Memory B cell (primary cell): ENCODE results near the gene ZNF785.

ENCODE experiments used
- ATAC-seq: fragments of 150-1000 bp; cut with Tn5 transposase; 2 replicates; pipeline ENCODE4 v1.10.0; 2021; ENCODE audit warnings: low read depth, mild to moderate bottlenecking, moderate library complexity
- DNase-seq, 2 donors: peaks; one replicate each; pipeline ENCODE4 v3.0.0; 2022; ENCODE audit warnings: low spot score in 2 of 2
- H3K27ac Mint-ChIP-seq: one replicate; pipeline ENCODE4 v1.8.0; 2022; ENCODE audit warnings: mild to moderate bottlenecking, moderate library complexity, mixed read lengths
- H3K27me3 Mint-ChIP-seq: one replicate; pipeline ENCODE4 v1.8.0; 2022; ENCODE audit warnings: mixed read lengths
- H3K36me3 Mint-ChIP-seq: one replicate; pipeline ENCODE4 v1.8.0; 2022; ENCODE audit warnings: mild to moderate bottlenecking, mixed read lengths
- H3K4me1 Mint-ChIP-seq: one replicate; pipeline ENCODE4 v1.8.0; 2022; ENCODE audit warnings: mixed read lengths
- H3K4me3 Mint-ChIP-seq: one replicate; pipeline ENCODE4 v1.8.0; 2022; ENCODE audit warnings: mild to moderate bottlenecking, moderate library complexity, mixed read lengths
- H3K9me3 Mint-ChIP-seq: one replicate; pipeline ENCODE4 v1.8.0; 2022; ENCODE audit warnings: mixed read lengths

The ZNF785 gene

DNA sequence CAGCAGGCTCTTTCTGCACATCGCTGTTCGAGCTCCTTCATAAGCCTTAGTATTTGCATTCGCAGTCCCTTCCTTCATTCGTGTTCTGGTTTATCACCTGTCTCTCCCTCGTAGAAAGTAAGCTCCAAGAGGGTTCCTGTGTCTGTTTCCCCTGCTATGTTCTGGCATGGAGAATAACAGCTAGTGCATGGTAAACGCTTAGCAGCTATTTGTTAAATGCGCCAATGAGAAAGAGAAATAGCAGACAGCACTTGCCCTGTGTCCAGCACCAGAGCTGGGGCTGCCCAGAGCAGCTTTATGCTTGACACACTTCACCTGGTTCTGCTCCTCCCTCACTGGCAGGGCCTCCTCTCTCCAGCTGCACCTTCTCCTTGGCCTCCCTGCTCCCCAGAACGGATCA lies 19.5 kb downstream of the ZNF785 start:
- no peaks in the 10 kb centered on the region for H3K9me3 Mint-ChIP-seq
- no peak overlapping the region for H3K4me3 Mint-ChIP-seq
- H3K36me3 Mint-ChIP-seq, result no peaks in the 10 kb centered on the region
- no peak for DNase-seq
- no peak for ATAC-seq
- peaks cover 17% of the 10 kb centered on the region for H3K4me1 Mint-ChIP-seq
- H3K27me3 Mint-ChIP-seq, result no peaks in the 10 kb centered on the region
- no peak overlapping the region for H3K27ac Mint-ChIP-seq

DNA sequence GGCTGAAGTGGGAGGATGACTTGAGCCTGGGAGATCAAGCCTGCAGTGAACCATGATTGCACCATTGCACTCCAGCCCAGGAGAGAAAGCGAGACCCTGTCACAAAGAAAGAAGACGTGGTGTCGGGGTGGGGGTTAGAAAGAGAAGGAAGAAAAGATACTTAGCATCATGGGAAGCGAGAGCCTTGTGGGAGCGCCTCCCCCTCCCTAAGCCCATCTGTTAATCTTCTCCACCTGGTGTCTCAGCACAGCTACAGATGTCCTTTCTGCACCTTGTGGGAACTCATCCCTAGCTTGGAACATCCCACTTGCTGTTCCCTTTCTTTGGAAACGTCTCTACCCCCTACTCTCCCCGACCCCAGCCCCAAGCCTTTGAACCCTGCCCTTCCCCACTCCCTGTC lies 20.0 kb downstream of the ZNF785 start:
- Mint-ChIP-seq H3K27ac (no peak overlapping the region), H3K4me3 (no peak overlapping the region), H3K9me3 (no peaks in the 10 kb centered on the region), H3K36me3 (no peaks in the 10 kb centered on the region), H3K27me3 (no peaks in the 10 kb centered on the region), H3K4me1 (peaks cover 15% of the 10 kb centered on the region)
- no peak for DNase-seq
- ATAC-seq, result no peak

DNA sequence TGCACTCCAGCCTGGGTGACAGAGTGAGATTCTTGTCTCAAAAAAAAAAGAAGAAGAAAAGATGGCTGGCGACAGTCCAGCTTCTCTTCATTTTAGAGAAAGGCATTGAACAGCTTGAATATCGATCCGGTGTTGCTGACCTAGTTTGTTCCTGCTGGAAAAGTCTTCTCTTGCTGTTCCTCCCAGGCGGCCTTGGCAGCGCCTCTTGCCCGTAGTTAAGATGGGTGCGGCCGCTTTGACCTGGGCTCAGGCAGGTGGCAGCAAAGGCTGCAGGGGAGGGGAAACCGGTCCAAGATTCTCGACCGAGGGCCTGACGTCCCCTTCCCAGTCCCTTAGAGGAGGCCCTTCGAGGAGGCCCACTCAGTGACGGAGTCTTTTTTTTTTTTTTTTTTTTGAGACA lies 23.5 kb downstream of the ZNF785 start:
- Mint-ChIP-seq H3K36me3 (no peaks in the 10 kb centered on the region), H3K9me3 (no peaks in the 10 kb centered on the region), H3K4me1 (peaks cover 5% of the 10 kb centered on the region), H3K27me3 (no peaks in the 10 kb centered on the region), H3K27ac (peak overlapping the region; percentile 95), H3K4me3 (peak overlapping the region; percentile 94)
- no peak for ATAC-seq
- no peak for DNase-seq

DNA sequence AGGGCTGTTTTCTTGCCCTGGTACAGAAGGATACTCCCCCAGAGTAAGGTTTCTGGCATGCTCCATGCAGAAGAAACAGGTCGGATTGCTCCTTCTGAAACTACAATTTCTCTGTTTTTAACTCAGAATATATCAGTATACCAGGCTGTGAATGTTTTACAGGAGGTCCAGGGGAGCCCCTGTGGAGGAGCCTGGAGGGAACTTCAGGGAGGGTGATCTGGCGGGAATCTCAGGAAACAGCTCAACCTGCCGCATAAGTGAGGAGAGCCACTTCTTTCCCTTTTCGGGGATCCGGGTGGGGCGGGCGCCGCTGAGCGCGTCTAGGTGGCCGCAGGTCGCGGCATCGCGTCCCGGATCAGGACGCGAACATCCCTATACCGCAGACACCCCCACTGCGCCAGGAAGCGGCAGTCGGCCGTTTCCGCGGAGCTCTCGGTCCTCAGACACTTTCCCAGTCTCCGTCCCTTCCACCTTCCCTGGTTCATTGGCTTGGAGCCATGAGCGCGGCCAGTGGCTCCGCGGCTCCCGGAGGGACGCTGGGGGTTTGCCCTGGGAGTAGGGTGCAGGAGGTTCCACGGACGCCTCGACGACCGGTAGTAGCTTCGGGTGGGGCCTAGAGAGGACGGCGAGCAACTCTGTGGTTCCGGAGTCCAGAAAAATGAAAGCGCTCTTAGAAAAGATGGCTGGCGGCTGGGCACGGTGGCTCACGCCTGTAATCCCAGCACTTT lies 24.2 kb downstream of the ZNF785 start:
- peak overlapping the region; percentile 94 for H3K4me3 Mint-ChIP-seq
- H3K9me3 Mint-ChIP-seq, result no peaks in the 10 kb centered on the region
- H3K27me3 Mint-ChIP-seq, result no peaks in the 10 kb centered on the region
- DNase-seq, result peak; percentile 25 to 41
- ATAC-seq, result no peak
- H3K36me3 Mint-ChIP-seq, result no peaks in the 10 kb centered on the region
- peaks cover 6% of the 10 kb centered on the region for H3K4me1 Mint-ChIP-seq
- peak overlapping the region; percentile 95 for H3K27ac Mint-ChIP-seq

DNA sequence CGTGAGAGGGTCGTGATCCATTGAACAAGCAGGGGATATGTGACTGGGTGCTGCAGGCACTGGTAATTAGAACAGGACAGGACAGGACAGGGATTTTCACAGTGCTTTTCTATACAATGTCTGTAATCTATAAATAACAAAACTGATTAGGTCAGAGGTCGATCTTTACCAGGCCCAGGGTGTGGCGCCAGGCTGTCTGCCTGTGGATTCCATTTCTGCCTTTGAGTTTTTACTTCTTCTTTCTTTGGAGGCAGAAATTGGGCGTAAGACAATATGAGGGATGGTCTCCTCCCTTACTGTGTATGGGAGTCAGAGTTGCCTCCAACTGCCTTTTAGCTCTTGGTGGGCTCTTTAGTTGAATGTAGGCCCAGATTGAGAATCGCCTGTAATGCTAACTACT lies 25.8 kb downstream of the ZNF785 start:
- Mint-ChIP-seq H3K36me3 (no peaks in the 10 kb centered on the region), H3K27ac (peak overlapping the region; percentile 35), H3K4me1 (peaks cover 10% of the 10 kb centered on the region), H3K9me3 (no peaks in the 10 kb centered on the region), H3K27me3 (no peaks in the 10 kb centered on the region), H3K4me3 (peak overlapping the region; percentile 8)
- DNase-seq (no peak), ATAC-seq (no peak)

DNA sequence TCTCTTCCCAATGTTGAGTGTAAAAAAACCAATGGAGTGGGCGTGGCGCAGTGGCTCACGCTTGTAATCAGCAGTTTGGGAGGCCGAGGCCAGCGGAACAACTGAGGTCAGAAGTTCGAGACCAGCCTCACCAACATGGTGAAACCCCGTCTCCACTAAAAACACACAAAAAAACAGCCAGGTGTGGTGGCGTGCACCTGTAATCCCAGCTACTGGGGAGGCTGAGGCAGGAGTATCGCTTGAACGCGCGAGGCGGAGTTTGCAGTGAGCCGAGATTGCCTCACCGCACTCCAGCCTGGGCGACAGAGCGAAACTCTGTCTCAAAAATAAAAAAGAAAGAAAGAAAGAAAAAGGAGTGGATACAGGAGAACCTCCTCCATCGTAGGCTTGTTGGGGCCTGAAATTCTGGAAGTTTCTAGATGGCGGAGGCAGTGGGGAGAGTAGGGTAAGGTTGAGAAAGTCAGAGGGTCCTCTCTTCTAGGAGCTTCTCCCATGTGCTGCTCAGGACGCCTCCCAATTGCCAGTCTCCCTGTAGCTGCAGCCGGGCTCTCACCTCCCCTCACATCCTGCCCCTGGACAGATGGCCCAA lies 26.6 kb downstream of the ZNF785 start:
- ATAC-seq (no peak), DNase-seq (no peak)
- Mint-ChIP-seq H3K27ac (peak overlapping the region; percentile 92), H3K9me3 (no peaks in the 10 kb centered on the region), H3K4me1 (peaks cover 12% of the 10 kb centered on the region), H3K4me3 (peak overlapping the region; percentile 89), H3K27me3 (no peaks in the 10 kb centered on the region), H3K36me3 (peaks cover 5% of the 10 kb centered on the region)

DNA sequence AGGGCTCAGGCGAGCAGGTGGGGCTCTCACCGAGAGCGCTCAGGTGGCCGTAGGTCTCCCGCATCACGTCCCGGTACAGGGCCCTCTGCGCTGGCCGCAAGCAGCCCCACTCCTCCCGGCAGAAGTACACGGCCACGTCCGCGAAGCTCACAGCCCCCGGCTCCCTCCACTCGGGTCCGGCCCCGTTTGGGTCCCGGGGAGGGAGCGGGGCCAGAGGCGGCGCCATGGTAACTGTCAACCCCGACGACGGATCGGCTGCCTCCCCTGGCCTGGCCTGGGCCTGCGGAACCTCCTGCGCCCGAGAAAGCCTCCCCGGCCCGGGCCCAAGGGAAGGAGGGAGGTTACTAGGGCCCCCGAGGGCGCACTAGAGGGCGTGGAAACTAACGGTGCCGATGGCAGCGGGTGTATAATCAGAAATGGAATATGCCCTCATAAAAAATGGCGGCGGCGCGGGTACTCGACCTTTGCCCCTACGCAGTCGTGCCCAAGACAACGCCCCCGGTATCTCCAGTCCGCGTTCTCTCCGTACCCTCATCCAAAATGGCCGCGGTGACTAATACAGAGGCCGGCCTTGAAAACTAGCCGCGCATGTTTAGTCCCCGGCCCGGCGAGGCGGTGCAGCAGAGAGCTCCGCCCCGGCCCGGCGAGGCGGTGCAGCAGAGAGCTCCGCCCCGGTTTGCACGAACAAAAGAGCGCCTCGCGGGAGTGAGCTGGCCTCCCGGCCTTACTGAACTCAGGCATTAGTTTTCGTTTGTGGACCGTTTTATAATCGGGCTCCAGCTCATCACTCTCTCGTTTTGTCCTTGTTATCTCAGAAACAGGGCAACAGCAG lies 27.3 kb downstream of the ZNF785 start, which contains the start of gene ZNF764:
Gene ZNF764, minus strand, starts transcription at position 418 of the 832 bp plus-strand sequence. Its CDS starts 192 bp downstream, at position 226.
- peaks cover 17% of the 10 kb centered on the region for H3K4me1 Mint-ChIP-seq

DNA sequence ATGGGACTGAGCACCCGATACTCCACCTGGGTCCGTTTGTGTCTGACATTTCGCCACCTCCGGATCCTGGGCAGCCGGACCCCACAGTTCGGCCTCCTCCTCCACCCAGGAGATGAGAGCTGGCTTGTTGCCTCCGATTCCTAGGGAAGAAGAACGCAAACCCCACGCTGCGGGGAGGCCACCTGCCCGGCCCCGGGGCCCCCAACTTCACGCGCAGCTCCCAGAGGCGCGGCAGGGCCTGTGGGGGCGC lies 27.9 kb downstream of the ZNF785 start:
- H3K4me1 Mint-ChIP-seq, result peaks cover 21% of the 10 kb centered on the region
- no peaks in the 10 kb centered on the region for H3K9me3 Mint-ChIP-seq
- H3K36me3 Mint-ChIP-seq, result peaks cover 5% of the 10 kb centered on the region
- no peaks in the 10 kb centered on the region for H3K27me3 Mint-ChIP-seq
- ATAC-seq (no peak), DNase-seq (no peak)
- peak overlapping the region; percentile 89 for H3K4me3 Mint-ChIP-seq
- peak overlapping the region; percentile 92 for H3K27ac Mint-ChIP-seq

More for the DNA sequence above, 27.3 kb downstream of the ZNF785 start, which contains the start of gene ZNF764:
- peak; percentile 85 to 92 for DNase-seq
- Mint-ChIP-seq H3K4me3 (peak within 1 kb of the TSS; percentile 89), H3K9me3 (no peaks in the 10 kb centered on the region), H3K27ac (peak within 1 kb of the TSS; percentile 92), H3K27me3 (no peaks in the 10 kb centered on the region), H3K36me3 (peaks cover 5% of the 10 kb centered on the region)
- ATAC-seq, result peak; percentile 88

DNA sequence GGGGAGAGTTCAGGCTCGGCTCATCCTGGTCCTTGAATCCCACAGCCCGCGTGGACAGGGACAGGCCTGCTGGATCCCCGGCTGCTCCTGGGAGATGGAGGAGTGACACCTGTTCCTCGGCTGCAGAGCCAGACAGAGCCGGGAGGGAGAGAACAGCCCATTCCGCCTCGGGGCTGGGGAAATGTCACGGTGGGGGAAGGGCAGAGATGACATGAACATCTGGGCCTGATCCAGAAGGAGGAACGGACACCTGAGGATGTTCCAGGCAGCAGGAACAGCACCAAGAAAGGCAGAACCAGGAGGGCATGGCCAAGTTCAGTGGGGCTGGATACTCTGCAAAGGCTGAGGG lies 29.4 kb downstream of the ZNF785 start:
- peaks cover 21% of the 10 kb centered on the region for H3K4me1 Mint-ChIP-seq

DNA sequence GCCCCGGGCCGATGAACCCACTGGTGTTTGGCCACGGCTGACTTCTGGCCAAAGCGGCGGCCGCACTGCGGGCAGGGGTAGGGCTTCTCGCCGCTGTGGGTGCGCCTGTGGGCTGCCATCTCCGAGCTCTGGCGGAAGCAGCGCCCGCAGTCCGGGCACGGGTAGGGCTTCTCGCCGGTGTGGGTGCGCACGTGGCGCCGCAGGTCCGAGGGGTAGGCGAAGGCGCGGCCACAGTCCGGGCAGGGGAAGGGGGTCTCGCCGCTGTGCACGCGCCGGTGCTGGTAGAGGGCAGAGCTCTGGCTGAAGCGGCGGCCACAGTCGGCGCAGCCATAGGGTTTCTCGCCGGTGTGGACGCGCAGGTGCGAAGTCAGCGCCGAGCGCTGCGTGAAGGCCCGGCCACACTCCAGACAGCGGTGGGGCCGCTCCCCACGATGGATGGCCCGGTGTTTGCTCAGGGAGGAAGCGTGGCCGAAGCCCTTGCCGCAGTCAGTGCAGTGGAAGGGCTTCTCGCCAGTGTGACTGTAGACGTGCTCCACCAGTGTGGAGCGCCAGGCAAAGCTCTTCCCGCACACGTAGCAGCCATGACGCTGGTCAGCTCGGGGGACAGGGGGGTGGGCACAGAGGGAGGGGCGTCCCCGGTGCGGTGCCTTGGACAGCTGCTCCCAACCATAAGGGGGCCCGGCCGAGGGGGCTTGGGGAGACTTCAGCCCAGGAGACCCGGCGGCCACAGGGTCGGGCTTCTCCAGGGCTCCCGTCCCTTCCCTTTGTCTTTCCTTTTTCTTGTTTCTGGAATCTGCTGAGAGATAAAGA lies 30.0 kb downstream of the ZNF785 start:
- Mint-ChIP-seq H3K4me3 (peak overlapping the region; percentile 70), H3K9me3 (no peaks in the 10 kb centered on the region), H3K27ac (no peak overlapping the region), H3K27me3 (no peaks in the 10 kb centered on the region), H3K36me3 (peaks cover 5% of the 10 kb centered on the region), H3K4me1 (peaks cover 21% of the 10 kb centered on the region)
- ATAC-seq, result no peak
- DNase-seq, result no peak

More for the DNA sequence above, 29.4 kb downstream of the ZNF785 start:
- Mint-ChIP-seq H3K36me3 (peaks cover 5% of the 10 kb centered on the region), H3K9me3 (no peaks in the 10 kb centered on the region), H3K4me3 (peak overlapping the region; percentile 70), H3K27me3 (no peaks in the 10 kb centered on the region), H3K27ac (no peak overlapping the region)
- ATAC-seq (no peak), DNase-seq (no peak)

DNA sequence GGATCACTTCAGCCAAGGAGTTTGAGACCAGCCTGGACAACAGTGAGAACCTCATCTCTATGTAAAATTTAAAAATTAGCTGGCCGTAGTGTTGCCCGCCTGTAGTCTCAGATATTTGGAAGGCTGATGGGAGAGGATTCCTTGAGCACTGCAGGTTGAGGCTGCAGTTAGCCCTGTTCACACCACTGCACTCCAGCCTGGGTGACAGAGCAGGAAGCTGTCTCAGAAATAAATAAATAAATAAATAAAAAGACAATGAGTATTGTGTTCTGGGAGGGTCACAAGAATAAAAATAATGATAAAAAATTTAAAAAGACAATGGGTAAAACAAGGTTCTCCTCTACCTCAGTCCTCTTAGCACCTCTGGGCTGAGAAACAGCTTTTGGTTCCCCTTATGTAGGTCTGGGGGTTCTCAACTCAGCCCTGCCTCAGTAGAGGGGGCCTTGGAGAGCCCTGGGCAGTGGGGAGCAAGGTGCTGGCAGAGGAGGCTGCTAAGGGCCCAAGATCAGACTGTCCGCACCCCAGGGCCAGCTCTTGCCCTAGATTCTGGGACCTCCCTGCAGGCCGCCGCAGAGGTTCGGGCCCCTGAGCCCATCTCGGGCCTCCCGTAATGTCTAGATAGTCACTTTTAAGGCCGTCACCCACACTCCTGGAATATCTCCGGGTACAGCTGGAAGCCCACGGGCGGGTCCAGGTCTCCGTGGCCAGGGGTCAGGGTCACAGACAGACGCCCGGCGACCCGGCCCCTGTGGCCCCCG lies 30.8 kb downstream of the ZNF785 start:
- peaks cover 21% of the 10 kb centered on the region for H3K4me1 Mint-ChIP-seq
- no peaks in the 10 kb centered on the region for H3K27me3 Mint-ChIP-seq
- no peak overlapping the region for H3K4me3 Mint-ChIP-seq
- ATAC-seq, result no peak
- peaks cover 5% of the 10 kb centered on the region for H3K36me3 Mint-ChIP-seq
- no peaks in the 10 kb centered on the region for H3K9me3 Mint-ChIP-seq
- H3K27ac Mint-ChIP-seq, result no peak overlapping the region
- DNase-seq, result no peak

DNA sequence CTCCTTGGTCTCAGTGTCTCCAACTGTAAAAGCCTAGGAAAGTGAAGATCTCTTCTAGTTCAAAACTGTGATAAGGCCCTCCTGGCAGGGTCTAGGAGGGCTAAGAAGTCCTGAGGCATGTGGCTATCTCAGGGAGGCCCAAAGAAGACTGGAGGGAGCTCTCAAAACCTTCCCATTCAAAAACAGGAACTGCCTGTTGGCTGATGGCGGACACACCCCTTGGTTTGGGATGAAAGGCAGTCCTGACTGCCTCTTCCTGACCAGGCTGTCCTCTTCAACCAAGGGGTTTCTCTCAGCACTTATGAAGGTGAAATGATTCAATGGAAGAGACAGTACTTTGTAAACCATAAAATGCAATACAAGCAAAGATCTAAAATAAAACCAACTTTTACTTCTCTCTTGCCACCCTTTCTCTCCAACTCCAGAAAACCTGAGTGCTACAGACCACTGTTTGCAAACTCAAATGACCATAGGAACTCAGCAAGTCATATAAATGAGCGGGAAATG lies 32.1 kb downstream of the ZNF785 start:
- DNase-seq (no peak), ATAC-seq (no peak)
- Mint-ChIP-seq H3K27me3 (no peaks in the 10 kb centered on the region), H3K4me1 (peaks cover 16% of the 10 kb centered on the region), H3K36me3 (peaks cover 5% of the 10 kb centered on the region), H3K4me3 (no peak overlapping the region), H3K27ac (peak overlapping the region; percentile 67), H3K9me3 (no peaks in the 10 kb centered on the region)

DNA sequence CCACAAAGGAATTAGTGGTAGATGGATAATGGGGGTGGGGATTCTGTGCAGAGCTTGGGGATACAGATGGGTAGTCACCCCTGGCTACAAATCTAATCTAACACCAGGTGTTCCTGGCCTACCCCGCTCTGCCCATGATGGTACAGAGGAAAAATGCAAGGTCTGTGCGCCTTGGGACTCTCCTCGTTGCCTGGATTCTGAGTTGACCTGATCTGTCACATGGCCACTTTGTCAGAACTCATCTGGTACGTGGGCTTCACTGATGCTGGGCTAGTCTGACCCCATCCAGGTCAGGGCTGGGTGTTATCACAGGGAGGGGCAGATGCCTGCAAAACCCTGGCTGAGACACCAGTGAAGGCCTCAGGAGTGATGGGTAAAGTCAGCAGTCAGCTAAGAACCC lies 32.5 kb downstream of the ZNF785 start:
- H3K4me3 Mint-ChIP-seq, result no peak overlapping the region
- peaks cover 5% of the 10 kb centered on the region for H3K36me3 Mint-ChIP-seq
- no peaks in the 10 kb centered on the region for H3K27me3 Mint-ChIP-seq
- no peaks in the 10 kb centered on the region for H3K9me3 Mint-ChIP-seq
- no peak overlapping the region for H3K27ac Mint-ChIP-seq
- ATAC-seq (no peak), DNase-seq (no peak)
- peaks cover 16% of the 10 kb centered on the region for H3K4me1 Mint-ChIP-seq
